H1 (cell line): ENCODE results near the gene TAF4.

Experiments
- TEAD4 ChIP-seq: IDR thresholded peaks from 2 replicates; pipeline ENCODE4 v1.6.1; 2012; ENCODE audit warnings: low read depth, low read length, inconsistent platforms, mixed read lengths
- TF ChIP-seq, protein P1 (sequence below): IDR thresholded peaks from 2 replicates; pipeline ENCODE4 v1.6.1; 2012; ENCODE audit warnings: inconsistent platforms

DNA sequence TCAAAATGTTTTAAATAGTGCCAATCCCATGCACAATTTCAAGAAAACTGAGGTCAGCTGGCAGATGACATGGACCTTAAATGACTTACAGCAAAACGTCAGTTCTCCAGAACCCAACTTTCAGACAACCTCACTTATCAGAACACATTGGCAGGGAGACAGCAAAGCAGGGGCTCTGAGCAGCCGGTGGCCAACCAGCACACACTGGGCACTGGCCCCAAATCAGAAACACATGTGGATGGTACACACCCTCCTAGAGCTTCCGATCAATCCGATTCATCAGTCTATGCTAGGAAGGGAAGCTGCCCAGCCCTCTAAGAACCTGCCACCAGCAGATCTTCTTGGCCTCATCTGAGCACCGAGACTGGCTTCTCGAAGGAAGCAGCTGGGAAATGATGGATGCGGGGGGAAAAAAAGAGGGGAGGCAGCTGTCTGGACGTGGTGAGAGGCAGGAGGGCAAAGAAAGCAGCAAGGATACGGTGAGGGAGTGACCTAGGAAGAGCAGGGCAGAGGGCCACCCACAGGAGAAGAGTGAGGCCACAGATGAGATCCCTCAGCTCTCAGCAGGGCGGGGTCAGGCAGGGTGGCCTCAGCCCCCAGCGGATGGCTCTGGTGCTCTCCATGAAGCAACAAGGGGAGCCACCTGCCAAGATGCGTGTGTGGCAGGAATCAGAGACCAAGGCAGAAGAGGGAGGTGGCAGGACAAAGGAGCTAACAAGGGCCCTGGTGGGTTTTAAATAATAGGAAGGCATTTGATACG lies 32.9 kb downstream of the TAF4 start:
- TF ChIP-seq, protein P1, sequence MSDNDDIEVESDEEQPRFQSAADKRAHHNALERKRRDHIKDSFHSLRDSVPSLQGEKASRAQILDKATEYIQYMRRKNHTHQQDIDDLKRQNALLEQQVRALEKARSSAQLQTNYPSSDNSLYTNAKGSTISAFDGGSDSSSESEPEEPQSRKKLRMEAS, result no peak
- TF ChIP-seq TEAD4, result no peak
